Measurements from ENCODE around the gene SPRING1. TPM values are rescaled to one million over a fixed set of nuclear protein-coding genes. Genes with fewer than 3 reads are reported as not detected.
A peak's percentile ranks its signal among the peaks of the same experiment; 100 is the strongest.

Gene SPRING1
- total and polyA plus RNA-seq, 11 donors = 8.2 to 24.4 (median 14.0) TPM

DNA sequence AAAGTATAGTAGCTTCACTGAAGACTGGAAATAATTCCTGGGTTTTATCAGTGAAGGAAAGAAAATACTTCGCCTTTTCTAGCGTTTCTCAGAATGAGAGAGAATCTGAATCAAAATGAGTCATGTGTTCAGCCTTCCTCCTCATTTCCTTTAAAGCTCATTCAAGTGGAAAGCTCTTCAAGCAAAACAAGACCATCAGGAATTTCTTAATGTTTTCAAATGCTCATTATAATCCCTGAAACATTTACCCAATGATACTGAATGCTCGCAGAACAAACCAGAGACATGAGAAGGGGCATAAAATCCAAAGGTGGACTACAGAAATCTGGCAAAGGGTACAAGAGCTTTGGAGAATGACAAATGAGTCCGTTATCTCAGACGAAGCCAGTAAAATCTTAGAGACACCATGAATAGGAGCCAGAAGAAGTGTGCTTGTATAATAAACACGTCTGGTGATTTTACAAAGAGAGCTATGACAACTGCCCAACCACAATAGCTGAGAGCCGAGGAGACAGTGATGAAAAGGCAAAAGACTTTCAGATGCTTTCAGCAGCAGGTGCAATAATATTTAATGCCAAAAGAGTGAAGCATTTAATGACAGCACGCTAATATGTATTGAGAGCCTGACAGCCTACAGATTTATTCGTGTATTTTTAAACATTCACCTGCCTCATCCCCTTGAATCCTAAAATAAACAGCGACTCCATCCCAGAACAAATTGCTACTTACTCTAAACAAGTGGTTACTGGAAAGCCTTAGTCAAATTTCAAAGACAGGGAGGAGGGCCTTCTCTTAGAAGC is 19.0 kb downstream of the SPRING1 start:
- H3K9me3 ChIP-seq = no peaks in the 10 kb centered on the region
- H3K27ac ChIP-seq = peak overlapping the region in 5 of 12 donors; percentile 8 to 46 (median 20)
- no peaks in the 10 kb centered on the region for H3K27me3 ChIP-seq
- TF ChIP-seq, protein P1, sequence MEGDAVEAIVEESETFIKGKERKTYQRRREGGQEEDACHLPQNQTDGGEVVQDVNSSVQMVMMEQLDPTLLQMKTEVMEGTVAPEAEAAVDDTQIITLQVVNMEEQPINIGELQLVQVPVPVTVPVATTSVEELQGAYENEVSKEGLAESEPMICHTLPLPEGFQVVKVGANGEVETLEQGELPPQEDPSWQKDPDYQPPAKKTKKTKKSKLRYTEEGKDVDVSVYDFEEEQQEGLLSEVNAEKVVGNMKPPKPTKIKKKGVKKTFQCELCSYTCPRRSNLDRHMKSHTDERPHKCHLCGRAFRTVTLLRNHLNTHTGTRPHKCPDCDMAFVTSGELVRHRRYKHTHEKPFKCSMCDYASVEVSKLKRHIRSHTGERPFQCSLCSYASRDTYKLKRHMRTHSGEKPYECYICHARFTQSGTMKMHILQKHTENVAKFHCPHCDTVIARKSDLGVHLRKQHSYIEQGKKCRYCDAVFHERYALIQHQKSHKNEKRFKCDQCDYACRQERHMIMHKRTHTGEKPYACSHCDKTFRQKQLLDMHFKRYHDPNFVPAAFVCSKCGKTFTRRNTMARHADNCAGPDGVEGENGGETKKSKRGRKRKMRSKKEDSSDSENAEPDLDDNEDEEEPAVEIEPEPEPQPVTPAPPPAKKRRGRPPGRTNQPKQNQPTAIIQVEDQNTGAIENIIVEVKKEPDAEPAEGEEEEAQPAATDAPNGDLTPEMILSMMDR (IDR thresholded peaks at IDR 0.05) = no peak
- no peak for TF ChIP-seq POLR2A (IDR thresholded peaks at IDR 0.05)
- WGBS, 4 donors = 51 to 56% (median 53%) methylated on average over 10 of the region's 10 CpGs
- peaks cover 0 to 84% (median 53%) of the 10 kb centered on the region in 9 donors for H3K36me3 ChIP-seq
- ATAC-seq = peak in 1 of 4 donors; percentile 23
- intact Hi-C loops (cut with DNase I) = loop anchor here in 2 of 10 donors (10.0 kb wide), 2 partner anchors 406 to 714 kb away; no protein-coding TSS in a partner anchor
- peaks cover 0 to 35% (median 16%) of the 10 kb centered on the region in 12 donors for H3K4me1 ChIP-seq
- peak overlapping the region in 1 of 12 donors; percentile 45 for H3K4me3 ChIP-seq
- no peak for DNase-seq

DNA sequence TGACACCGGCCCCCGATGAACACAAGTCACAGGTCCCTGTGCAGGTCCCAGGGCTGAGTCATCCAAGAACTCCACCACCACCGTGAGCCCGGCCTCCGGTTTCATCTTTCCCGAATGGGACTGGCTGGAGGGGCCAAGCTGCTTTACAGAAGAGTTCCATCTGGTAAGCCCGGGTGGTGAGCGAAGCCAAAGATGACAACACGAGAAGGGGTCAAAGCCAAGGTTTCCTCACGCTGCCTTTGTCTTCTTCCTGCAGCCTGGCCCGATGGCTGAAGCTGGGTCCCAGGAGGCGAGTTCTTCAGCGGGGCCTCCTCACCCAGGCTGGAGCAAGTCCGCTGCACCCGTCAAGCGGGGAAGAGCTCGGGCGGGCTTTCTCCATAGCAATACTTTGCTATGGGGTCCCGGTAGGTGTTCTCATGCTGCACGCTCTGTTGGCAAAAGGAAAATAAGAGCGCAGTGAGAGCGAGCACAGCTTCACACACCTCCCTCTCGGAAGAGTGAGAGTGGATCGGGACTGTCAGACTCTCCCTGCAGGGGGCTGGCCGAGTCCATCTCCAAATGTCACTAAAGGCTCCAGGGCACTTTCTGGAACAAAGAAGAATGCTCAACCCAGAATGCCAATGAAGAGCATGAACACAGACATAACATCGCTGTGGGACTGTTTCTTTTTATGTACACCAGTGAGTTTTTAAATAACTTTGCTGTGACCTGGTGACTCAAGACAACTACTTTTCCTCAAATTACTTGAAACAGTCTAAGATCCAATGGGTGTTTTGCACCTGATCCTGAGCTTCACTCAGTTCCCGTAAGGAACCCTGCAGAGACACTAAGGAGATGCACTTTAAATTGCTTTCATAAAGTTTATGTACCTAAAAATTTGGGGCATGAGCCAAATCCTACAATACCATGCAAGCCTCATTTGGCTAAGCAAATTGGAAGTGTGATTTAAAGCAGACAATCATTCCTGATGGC is 20.1 kb downstream of the SPRING1 start:
- no peaks in the 10 kb centered on the region for H3K27me3 ChIP-seq
- DNase-seq (peak; percentile 61 to 85 (median 72)), ATAC-seq (peak; percentile 44 to 83 (median 76))
- intact Hi-C loops (cut with DNase I) = loop anchor here in 2 of 10 donors (10.0 kb wide), 2 partner anchors 407 to 713 kb away; no protein-coding TSS in a partner anchor
- H3K4me3 ChIP-seq = peak overlapping the region in 4 of 12 donors; percentile 3 to 45 (median 27)
- peak overlapping the region in 3 of 12 donors; percentile 8 to 44 (median 21) for H3K27ac ChIP-seq
- peaks cover 0 to 76% (median 48%) of the 10 kb centered on the region in 9 donors for H3K36me3 ChIP-seq
- H3K9me3 ChIP-seq = no peaks in the 10 kb centered on the region
- peaks cover 0 to 35% (median 18%) of the 10 kb centered on the region in 12 donors for H3K4me1 ChIP-seq
- TF ChIP-seq, protein P1 (IDR thresholded peaks at IDR 0.05) = no peak
- TF ChIP-seq POLR2A (IDR thresholded peaks at IDR 0.05) = no peak
- WGBS, 4 donors = 66 to 80% (median 74%) methylated on average over 27 of the region's 27 CpGs

DNA sequence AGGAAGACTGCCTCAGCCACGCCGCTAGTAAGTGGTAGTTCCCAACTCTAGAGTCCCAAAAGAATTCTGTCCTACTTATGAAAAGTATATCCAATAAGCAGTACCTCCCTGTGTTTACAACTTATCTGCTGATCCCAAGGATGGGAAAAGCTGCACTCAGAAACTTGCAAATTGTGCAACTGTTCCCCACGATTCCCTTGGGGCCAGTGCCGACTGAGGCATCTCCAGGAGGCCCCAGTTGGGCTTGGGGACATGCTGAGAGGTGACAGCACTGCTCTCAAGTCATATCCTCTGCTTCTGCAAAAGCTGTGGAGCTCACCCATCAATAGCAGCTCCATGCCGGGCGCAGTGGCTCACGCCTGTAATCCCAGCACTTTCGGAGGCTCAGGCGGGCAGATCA is 23.7 kb downstream of the SPRING1 start:
- DNase-seq = peak in 1 of 5 donors; percentile 33
- ATAC-seq = no peak
- no peak overlapping the region for H3K27ac ChIP-seq
- peaks cover 0 to 40% (median 25%) of the 10 kb centered on the region in 9 donors for H3K36me3 ChIP-seq
- H3K27me3 ChIP-seq = peaks cover 0 to 4% (median 0%) of the 10 kb centered on the region in 9 donors
- H3K4me3 ChIP-seq = no peak overlapping the region
- H3K4me1 ChIP-seq = peaks cover 0 to 28% (median 10%) of the 10 kb centered on the region in 12 donors
- no peaks in the 10 kb centered on the region for H3K9me3 ChIP-seq
- TF ChIP-seq, protein P1 (IDR thresholded peaks at IDR 0.05) = no peak
- TF ChIP-seq POLR2A (IDR thresholded peaks at IDR 0.05) = no peak
- intact Hi-C loops (cut with DNase I) = loop anchor here in 2 of 10 donors (10.0 kb wide), 2 partner anchors 411 to 709 kb away; no protein-coding TSS in a partner anchor
- 78 to 91% (median 88%) methylated on average over 9 of the region's 9 CpGs for WGBS, 4 donors
